H9 (cell line): ENCODE measurements around the gene HCCS. TPM values are rescaled to one million over a fixed set of nuclear protein-coding genes. Genes with fewer than 3 reads are reported as not detected.

Experiments used
- DNase-seq: peaks from one replicate; pipeline ENCODE4 v3.0.0-alpha.2; 2017
- H2AFZ ChIP-seq: one replicate; pipeline ENCODE4 v1.6.1; 2013; ENCODE audit warnings: mild to moderate bottlenecking, low read length, control low read depth, moderate library complexity
- H2AK5ac ChIP-seq: 2 replicates; pipeline ENCODE4 v1.6.1; 2013; ENCODE audit warnings: low read length, control low read depth, mixed read lengths; ENCODE audit not compliant: insufficient read length
- H2BK120ac ChIP-seq: one replicate; pipeline ENCODE4 v1.6.1; 2013; ENCODE audit warnings: low read depth, mild to moderate bottlenecking, low read length, control low read depth, inconsistent platforms; ENCODE audit not compliant: poor library complexity, severe bottlenecking
- H2BK12ac ChIP-seq: 2 replicates; pipeline ENCODE4 v1.6.1; 2013; ENCODE audit warnings: low read length, control low read depth, mixed read lengths, low read depth; ENCODE audit not compliant: insufficient read length
- H2BK15ac ChIP-seq: 2 replicates; pipeline ENCODE4 v1.6.1; 2013; ENCODE audit warnings: low read depth, low read length, control low read depth
- H2BK20ac ChIP-seq: one replicate; pipeline ENCODE4 v1.6.1; 2013; ENCODE audit warnings: low read depth, mild to moderate bottlenecking, low read length, control low read depth, inconsistent platforms; ENCODE audit not compliant: poor library complexity, severe bottlenecking
- H2BK5ac ChIP-seq: 2 replicates; pipeline ENCODE4 v1.6.1; 2013; ENCODE audit warnings: low read length, control low read depth, mixed read lengths; ENCODE audit not compliant: insufficient read length
- H3K14ac ChIP-seq: 2 replicates; pipeline ENCODE4 v1.6.1; 2013; ENCODE audit warnings: low read length, control low read depth; ENCODE audit not compliant: insufficient read depth
- H3K18ac ChIP-seq: 2 replicates; pipeline ENCODE4 v1.6.1; 2013; ENCODE audit warnings: low read depth, mild to moderate bottlenecking, mixed read lengths, low read length, control low read depth; ENCODE audit not compliant: insufficient read length
- H3K23ac ChIP-seq: 2 replicates; pipeline ENCODE4 v1.6.1; 2013; ENCODE audit warnings: low read length, control low read depth, mixed read lengths, low read depth; ENCODE audit not compliant: insufficient read length
- H3K23me2 ChIP-seq: 2 replicates; pipeline ENCODE4 v1.6.1; 2013; ENCODE audit warnings: low read depth, mild to moderate bottlenecking, mixed read lengths, low read length, control low read depth; ENCODE audit not compliant: insufficient read length, poor library complexity, severe bottlenecking
- H3K27ac ChIP-seq: 2 replicates; pipeline ENCODE4 v1.5.1; 2013; ENCODE audit warnings: low read length, control low read depth, mixed read lengths, low read depth; ENCODE audit not compliant: insufficient read length
- H3K27me3 ChIP-seq: 2 replicates; pipeline ENCODE4 v1.6.1; 2013; ENCODE audit warnings: low read length, control low read depth, inconsistent platforms; ENCODE audit not compliant: insufficient read depth
- H3K4ac ChIP-seq: 2 replicates; pipeline ENCODE4 v1.6.1; 2013; ENCODE audit warnings: low read depth, mild to moderate bottlenecking, control low read depth, inconsistent platforms, low read length, moderate library complexity
- H3K4me1 ChIP-seq: 2 replicates; pipeline ENCODE4 v1.6.1; 2013; ENCODE audit warnings: low read length, control low read depth, inconsistent platforms; ENCODE audit not compliant: insufficient read depth
- H3K4me2 ChIP-seq: 2 replicates; pipeline ENCODE4 v1.6.1; 2013; ENCODE audit warnings: low read length, control low read depth, mixed read lengths; ENCODE audit not compliant: insufficient read length, insufficient read depth
- H3K56ac ChIP-seq: 2 replicates; pipeline ENCODE4 v1.6.1; 2013; ENCODE audit warnings: low read depth, mild to moderate bottlenecking, mixed read lengths, low read length, control low read depth; ENCODE audit not compliant: insufficient read length
- H3K79me1 ChIP-seq: 2 replicates; pipeline ENCODE4 v1.6.1; 2013; ENCODE audit warnings: low read depth, mild to moderate bottlenecking, moderate library complexity, low read length, control low read depth, inconsistent platforms; ENCODE audit not compliant: insufficient read depth, poor library complexity, severe bottlenecking
- H3K79me2 ChIP-seq: 2 replicates; pipeline ENCODE4 v1.6.1; 2013; ENCODE audit warnings: low read length, control low read depth, inconsistent platforms; ENCODE audit not compliant: insufficient read depth
- H3K9ac ChIP-seq: 2 replicates; pipeline ENCODE4 v1.6.1; 2013; ENCODE audit warnings: low read length, control low read depth, mixed read lengths; ENCODE audit not compliant: insufficient read length; ENCODE audit errors: extremely low read depth
- H3K9me3 ChIP-seq: one replicate; pipeline ENCODE4 v1.6.1; 2013; ENCODE audit warnings: low read depth, low read length, inconsistent platforms; ENCODE audit not compliant: control insufficient read depth
- H3T11ph ChIP-seq: one replicate; pipeline ENCODE4 v1.6.1; 2013; ENCODE audit warnings: mild to moderate bottlenecking, low read length, control low read depth, inconsistent platforms
- H4K20me1 ChIP-seq: one replicate; pipeline ENCODE4 v1.6.1; 2013; ENCODE audit not compliant: control insufficient read depth, insufficient read length, insufficient read depth
- H4K5ac ChIP-seq: 2 replicates; pipeline ENCODE4 v1.6.1; 2013; ENCODE audit warnings: low read depth, mild to moderate bottlenecking, mixed read lengths, low read length, control low read depth; ENCODE audit not compliant: insufficient read length
- H4K8ac ChIP-seq: replicated peaks from 2 replicates; pipeline ENCODE4 v1.6.1; 2013; ENCODE audit warnings: low read length, control low read depth, mixed read lengths, low read depth; ENCODE audit not compliant: insufficient read length
- H4K91ac ChIP-seq: 2 replicates; pipeline ENCODE4 v1.6.1; 2013; ENCODE audit warnings: low read depth, mild to moderate bottlenecking, moderate library complexity, mixed read lengths, low read length, control low read depth; ENCODE audit not compliant: insufficient read length
- H3K27ac Mint-ChIP-seq, 3 experiments: 2 replicates in 2 of 3; 3 replicates in 1 of 3; pipeline ENCODE4 v1.8.0; 2020 to 2021; ENCODE audit warnings: mixed read lengths in 3 of 3, mild to moderate bottlenecking in 1 of 3, moderate library complexity in 1 of 3
- H3K27me3 Mint-ChIP-seq: 2 replicates; pipeline ENCODE4 v1.8.0; 2021; ENCODE audit warnings: low read depth, mild to moderate bottlenecking, moderate library complexity, mixed read lengths
- H3K36me3 Mint-ChIP-seq, 3 experiments: 2 replicates in 2 of 3; 3 replicates in 1 of 3; pipeline ENCODE4 v1.8.0; 2020 to 2021; ENCODE audit warnings: low read depth in 3 of 3, mixed read lengths in 3 of 3; ENCODE audit not compliant: insufficient read depth in 1 of 3
- H3K4me1 Mint-ChIP-seq, 2 experiments: 2 replicates each; pipeline ENCODE4 v1.8.0; 2020; ENCODE audit warnings: mixed read lengths in 2 of 2
- H3K4me3 Mint-ChIP-seq, 2 experiments: 2 replicates in 1 of 2; 3 replicates in 1 of 2; pipeline ENCODE4 v1.8.0; 2020 to 2021; ENCODE audit warnings: mild to moderate bottlenecking in 2 of 2, mixed read lengths in 2 of 2, moderate library complexity in 1 of 2
- H3K9me3 Mint-ChIP-seq, 2 experiments: 2 replicates in 1 of 2; 3 replicates in 1 of 2; pipeline ENCODE4 v1.8.0; 2020; ENCODE audit warnings: mild to moderate bottlenecking in 2 of 2, mixed read lengths in 2 of 2, moderate library complexity in 1 of 2
- WGBS: extraction: QIAGEN DNeasy Blood & Tissue Kit; methylation state at CpG from one replicate; pipeline ENCODE4 v1.1.7; 2013; ENCODE audit warnings: missing lambda C conversion rate, low lambda C conversion rate, mixed read lengths; ENCODE audit not compliant: insufficient read length; ENCODE audit errors: extremely low coverage; 5-methylcytosine and 5-hydroxymethylcytosine counted together
- total RNA-seq: library from RNA; stranded (reverse); gene quantifications from 2 replicates; pipeline ENCODE4 v1.2.1, GENCODE V29; 2021
- TF ChIP-seq, protein P1 (sequence below): fragments of 200-600 bp; sonication (generic); conservative IDR thresholded peaks from 3 replicates; pipeline ENCODE4 v1.8.0; 2021; ENCODE audit warnings: antibody characterized with exemption, mild to moderate bottlenecking

HCCS gene
- total RNA-seq, 1 experiment from 2014 or later: 39.2 TPM

DNA sequence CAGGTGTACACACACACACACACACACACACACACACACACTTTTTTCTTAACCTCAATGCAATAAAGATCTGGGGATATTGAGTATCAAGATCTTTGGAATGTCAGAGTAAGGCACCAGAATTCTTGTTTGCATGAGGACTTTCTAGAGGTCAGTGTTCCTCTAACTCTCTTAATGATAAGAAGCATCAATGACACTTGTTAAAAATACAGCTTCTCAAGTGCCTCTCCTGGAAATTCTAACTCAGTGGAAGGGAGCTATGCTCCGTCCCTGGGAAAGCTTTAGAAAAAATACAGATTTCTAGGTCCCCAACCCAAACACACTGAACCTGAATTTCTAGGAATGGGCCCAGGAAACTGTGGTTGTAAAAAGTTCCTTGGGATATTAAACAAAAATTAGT lies 25.8 kb upstream of the HCCS start:
- Histone ChIP-seq H3K23me2 (no peaks in the 10 kb centered on the region), H3T11ph (no peak overlapping the region), H2AFZ (no peak overlapping the region), H3K79me2 (no peaks in the 10 kb centered on the region), H3K23ac (no peak overlapping the region), H3K4me1 (no peaks in the 10 kb centered on the region), H2AK5ac (no peak overlapping the region), H2BK20ac (no peak overlapping the region), H4K5ac (no peak overlapping the region), H2BK15ac (no peak overlapping the region), H2BK5ac (no peak overlapping the region), H3K14ac (no peak overlapping the region), H3K79me1 (no peaks in the 10 kb centered on the region), H4K91ac (no peak overlapping the region), H2BK12ac (no peak overlapping the region), H3K4ac (no peak overlapping the region), H3K18ac (no peak overlapping the region), H4K20me1 (no peaks in the 10 kb centered on the region), H4K8ac (no peak overlapping the region), H3K9me3 (no peaks in the 10 kb centered on the region), H3K27me3 (no peaks in the 10 kb centered on the region), H2BK120ac (no peak overlapping the region), H3K9ac (no peak overlapping the region), H3K4me2 (no peak overlapping the region), H3K27ac (no peak overlapping the region), H3K56ac (no peak overlapping the region)
- Mint-ChIP-seq H3K27ac (no peak overlapping the region), H3K9me3 (peaks cover 66 to 73% of the 10 kb centered on the region in 2 experiments), H3K4me1 (no peaks in the 10 kb centered on the region), H3K4me3 (no peak overlapping the region), H3K36me3 (peaks cover 3 to 11% (median 11%) of the 10 kb centered on the region in 3 experiments; a peak in 5 of 7 replicates), H3K27me3 (peaks cover 2% of the 10 kb centered on the region; the same call in 1 of the 2 replicates)
- no CpG with 5 or more reads among the region's 1 CpG for WGBS
- no peak for DNase-seq
- TF ChIP-seq, protein P1, sequence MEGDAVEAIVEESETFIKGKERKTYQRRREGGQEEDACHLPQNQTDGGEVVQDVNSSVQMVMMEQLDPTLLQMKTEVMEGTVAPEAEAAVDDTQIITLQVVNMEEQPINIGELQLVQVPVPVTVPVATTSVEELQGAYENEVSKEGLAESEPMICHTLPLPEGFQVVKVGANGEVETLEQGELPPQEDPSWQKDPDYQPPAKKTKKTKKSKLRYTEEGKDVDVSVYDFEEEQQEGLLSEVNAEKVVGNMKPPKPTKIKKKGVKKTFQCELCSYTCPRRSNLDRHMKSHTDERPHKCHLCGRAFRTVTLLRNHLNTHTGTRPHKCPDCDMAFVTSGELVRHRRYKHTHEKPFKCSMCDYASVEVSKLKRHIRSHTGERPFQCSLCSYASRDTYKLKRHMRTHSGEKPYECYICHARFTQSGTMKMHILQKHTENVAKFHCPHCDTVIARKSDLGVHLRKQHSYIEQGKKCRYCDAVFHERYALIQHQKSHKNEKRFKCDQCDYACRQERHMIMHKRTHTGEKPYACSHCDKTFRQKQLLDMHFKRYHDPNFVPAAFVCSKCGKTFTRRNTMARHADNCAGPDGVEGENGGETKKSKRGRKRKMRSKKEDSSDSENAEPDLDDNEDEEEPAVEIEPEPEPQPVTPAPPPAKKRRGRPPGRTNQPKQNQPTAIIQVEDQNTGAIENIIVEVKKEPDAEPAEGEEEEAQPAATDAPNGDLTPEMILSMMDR: no peak
